Fibroblast of lung (primary cell): ENCODE data around the gene NCOA5. TPM values are rescaled to one million over a fixed set of nuclear protein-coding genes. Genes with fewer than 3 reads are reported as not detected.

ENCODE experiments used
- DNase-seq, 2 donors: peaks; one replicate each; pipeline versions ENCODE4 v3.0.0 to v3.0.0-alpha.2; 2010; ENCODE audit warnings: low read depth in 2 of 2
- H2AFZ ChIP-seq: 2 replicates; pipeline ENCODE4 v1.5.1; 2012; ENCODE audit warnings: low read length, control low read depth, inconsistent platforms
- H3K27ac ChIP-seq: 2 replicates; pipeline ENCODE4 v1.5.1; 2011; ENCODE audit warnings: low read length, control low read depth; ENCODE audit not compliant: insufficient read depth
- H3K27me3 ChIP-seq: 2 replicates; pipeline ENCODE4 v1.5.1; 2011; ENCODE audit warnings: mild to moderate bottlenecking, low read length; ENCODE audit not compliant: control insufficient read depth, insufficient read depth
- H3K36me3 ChIP-seq: 2 replicates; pipeline ENCODE4 v1.5.1; 2011; ENCODE audit warnings: low read length; ENCODE audit not compliant: control insufficient read depth, insufficient read depth
- H3K4me1 ChIP-seq: 2 replicates; pipeline ENCODE4 v1.5.1; 2011; ENCODE audit warnings: low read length; ENCODE audit not compliant: control insufficient read depth, insufficient read depth; ENCODE audit errors: extremely low read depth
- H3K4me2 ChIP-seq: 2 replicates; pipeline ENCODE4 v1.5.1; 2011; ENCODE audit warnings: low read length, control low read depth; ENCODE audit not compliant: insufficient read depth; ENCODE audit errors: extremely low read depth
- H3K4me3 ChIP-seq, 4 experiments: fragments of 200-600 bp in 1 of 4; sonication (generic) in 1 of 4; replicated peaks in 1 of 4; 2 replicates each; pipeline ENCODE4 v1.5.1; 2011 to 2016; ENCODE audit warnings: low read length in 4 of 4, low read depth in 3 of 4, mild to moderate bottlenecking in 3 of 4, control low read depth in 2 of 4, inconsistent platforms in 1 of 4, mixed read lengths in 1 of 4; ENCODE audit not compliant: insufficient read depth in 1 of 4; ENCODE audit errors: control extremely low read depth in 1 of 4
- H3K79me2 ChIP-seq: 2 replicates; pipeline ENCODE4 v1.5.1; 2012; ENCODE audit warnings: mild to moderate bottlenecking, low read length, inconsistent platforms; ENCODE audit not compliant: control insufficient read depth, insufficient read depth
- H3K9ac ChIP-seq: 2 replicates; pipeline ENCODE4 v1.5.1; 2011; ENCODE audit warnings: mild to moderate bottlenecking, low read length, control low read depth; ENCODE audit not compliant: insufficient read depth
- H3K9me3 ChIP-seq: 2 replicates; pipeline ENCODE4 v1.5.1; 2012; ENCODE audit warnings: low read depth, low read length; ENCODE audit not compliant: control insufficient read depth, insufficient read depth
- H4K20me1 ChIP-seq: 2 replicates; pipeline ENCODE4 v1.5.1; 2011; ENCODE audit warnings: low read length; ENCODE audit not compliant: control insufficient read depth, insufficient read depth; ENCODE audit errors: extremely low read depth
- CTCF ChIP-seq, 2 donors: IDR thresholded peaks in 1 of 2; conservative IDR thresholded peaks in 1 of 2; 1 replicate in 1 of 2; 2 replicates in 1 of 2; pipeline ENCODE4 v1.5.1; 2011 to 2012; ENCODE audit warnings: low read length in 2 of 2, control low read depth in 1 of 2, inconsistent platforms in 1 of 2, low read depth in 1 of 2, mild to moderate bottlenecking in 1 of 2
- EZH2 ChIP-seq: IDR thresholded peaks from 2 replicates; pipeline ENCODE4 v1.5.1; 2012; ENCODE audit warnings: low read length, control low read depth, mild to moderate bottlenecking; ENCODE audit errors: missing control alignments
- polyA plus RNA-seq, 2 donors: library from polyadenylated mRNA; depleted of rRNA in 1 of 2; stranded (reverse) in 1 of 2; unstranded in 1 of 2; fragments of >200 nt; gene quantifications; 2 replicates each; pipeline ENCODE4 v1.2.1, GENCODE V29; 2011 to 2012; ENCODE audit warnings: missing spikeins in 1 of 2
- total RNA-seq: library from RNA; depleted of rRNA; stranded (reverse); fragments of >200 nt; gene quantifications from 2 replicates; pipeline ENCODE4 v1.2.1, GENCODE V29; 2014

Gene NCOA5
- total and polyA plus RNA-seq, 2 donors (not counting 1 experiment from before 2014, with no cell fraction given), result 8.1 to 18.0 TPM

GRCh38 chr20:46084805-46085178 lies 5.0 kb downstream of the NCOA5 start:
- Histone ChIP-seq H3K4me3 (no peak overlapping the region), H4K20me1 (peaks cover 14% of the 10 kb centered on the region), H3K4me2 (no peak overlapping the region), H3K9ac (no peak overlapping the region), H3K27ac (no peak overlapping the region), H3K4me1 (peaks cover 5% of the 10 kb centered on the region), H3K9me3 (no peaks in the 10 kb centered on the region), H3K79me2 (peaks cover 93% of the 10 kb centered on the region), H2AFZ (no peak overlapping the region), H3K36me3 (no peaks in the 10 kb centered on the region), H3K27me3 (no peaks in the 10 kb centered on the region)
- TF ChIP-seq CTCF (conservative IDR thresholded peaks at IDR 0.05 in 1 of 2, IDR thresholded peaks at IDR 0.05 in 1 of 2; ENCODE audit: low read depth in 1 of 2, low read length in 2 of 2) (no peak), EZH2 (no peak)
- DNase-seq, result no peak

- peaks cover 94% of the 10 kb centered on the region for H3K79me2 ChIP-seq
- H2AFZ ChIP-seq, result no peak overlapping the region
- H3K9me3 ChIP-seq, result no peaks in the 10 kb centered on the region
- no peak overlapping the region for H3K4me3 ChIP-seq
- H3K27me3 ChIP-seq, result no peaks in the 10 kb centered on the region
- H3K27ac ChIP-seq, result no peak overlapping the region
- peaks cover 14% of the 10 kb centered on the region for H4K20me1 ChIP-seq
- DNase-seq, result no peak
- TF ChIP-seq CTCF (conservative IDR thresholded peaks at IDR 0.05 in 1 of 2, IDR thresholded peaks at IDR 0.05 in 1 of 2; ENCODE audit: low read depth in 1 of 2, low read length in 2 of 2) (no peak), EZH2 (no peak)
- H3K4me1 ChIP-seq, result peaks cover 5% of the 10 kb centered on the region
- no peak overlapping the region for H3K4me2 ChIP-seq
- no peak overlapping the region for H3K9ac ChIP-seq
- peaks cover 5% of the 10 kb centered on the region for H3K36me3 ChIP-seq
Observed at GRCh38 chr20:46083531-46084061, 6.2 kb downstream of the NCOA5 start.

GRCh38 chr20:46083101-46083500 lies 6.7 kb downstream of the NCOA5 start:
- peaks cover 5% of the 10 kb centered on the region for H3K36me3 ChIP-seq
- no peak overlapping the region for H3K4me2 ChIP-seq
- TF ChIP-seq EZH2 (no peak), CTCF (conservative IDR thresholded peaks at IDR 0.05 in 1 of 2, IDR thresholded peaks at IDR 0.05 in 1 of 2; ENCODE audit: low read depth in 1 of 2, low read length in 2 of 2) (no peak)
- DNase-seq, result peak in 1 of 2 donors; percentile 51
- H3K27me3 ChIP-seq, result no peaks in the 10 kb centered on the region
- no peak overlapping the region for H3K4me3 ChIP-seq
- no peak overlapping the region for H3K9ac ChIP-seq
- H3K79me2 ChIP-seq, result peaks cover 91% of the 10 kb centered on the region
- no peak overlapping the region for H3K27ac ChIP-seq
- H4K20me1 ChIP-seq, result peaks cover 14% of the 10 kb centered on the region
- peaks cover 5% of the 10 kb centered on the region for H3K4me1 ChIP-seq
- no peak overlapping the region for H2AFZ ChIP-seq
- no peaks in the 10 kb centered on the region for H3K9me3 ChIP-seq
